ENCODE measurements around the gene TSACC.

The TSACC gene

GRCh38 chr1:156386949-156387869 lies 48.9 kb downstream of the TSACC start:
- Histone ChIP-seq H3K27ac (ENCODE audit: low read depth, low read length) (no peak overlapping the region), H3K18ac (ENCODE audit: low read length) (no peak overlapping the region), H2BK120ac (ENCODE audit: insufficient read depth, low read length, poor library complexity) (no peak overlapping the region), H3K36me3 (ENCODE audit: control insufficient read depth in 1 of 2, insufficient read depth in 2 of 2, low read length in 2 of 2) (peaks cover 6 to 13% of the 10 kb centered on the region in 2 experiments), H4K91ac (ENCODE audit: low read depth, low read length) (peak overlapping the region; percentile 82), H3K4me2 (ENCODE audit: low read length) (no peak overlapping the region), H3K9ac (ENCODE audit: low read length) (no peak overlapping the region), H3K4me1 (ENCODE audit: control insufficient read depth in 1 of 2, insufficient read depth in 2 of 2, low read length in 2 of 2) (peaks cover 11 to 18% of the 10 kb centered on the region in 2 experiments), H3K14ac (ENCODE audit: low read length) (no peak overlapping the region), H3K27me3 (ENCODE audit: insufficient read depth, low read length) (peaks cover 2% of the 10 kb centered on the region), H3K23ac (ENCODE audit: low read length) (no peak overlapping the region), H3K79me1 (ENCODE audit: low read length) (peaks cover 9% of the 10 kb centered on the region), H3K9me3 (ENCODE audit: insufficient read depth, low read depth, low read length) (peaks cover 3% of the 10 kb centered on the region), H2AK5ac (ENCODE audit: low read length) (no peak overlapping the region), H3K79me2 (ENCODE audit: control insufficient read depth, insufficient read depth, low read length, poor library complexity) (peaks cover 2% of the 10 kb centered on the region), H4K12ac (ENCODE audit: low read depth, low read length) (no peak overlapping the region), H3K4me3 (ENCODE audit: low read depth, low read length) (no peak overlapping the region), H2AFZ (ENCODE audit: insufficient read depth, low read length, poor library complexity) (no peak overlapping the region), H4K8ac (ENCODE audit: low read depth, low read length) (no peak overlapping the region), H2BK12ac (ENCODE audit: low read length) (no peak overlapping the region), H3K4ac (ENCODE audit: low read depth, low read length) (no peak overlapping the region), H2BK5ac (ENCODE audit: low read depth, low read length, poor library complexity) (no peak overlapping the region)
- WGBS (ENCODE audit: extremely low coverage, insufficient coverage, insufficient read length) = no CpG with 5 or more reads among the region's 8 CpGs
- no peak for DNase-seq

GRCh38 chr1:156387870-156388173 lies 49.5 kb downstream of the TSACC start:
- no peak overlapping the region for H4K12ac ChIP-seq (ENCODE audit: low read depth, low read length)
- H3K4me3 ChIP-seq (ENCODE audit: low read depth, low read length) = no peak overlapping the region
- H3K79me2 ChIP-seq (ENCODE audit: control insufficient read depth, insufficient read depth, low read length, poor library complexity) = peaks cover 3% of the 10 kb centered on the region
- peak overlapping the region; percentile 76 for H3K4me2 ChIP-seq (ENCODE audit: low read length)
- H3K18ac ChIP-seq (ENCODE audit: low read length) = no peak overlapping the region
- no peak overlapping the region for H2BK120ac ChIP-seq (ENCODE audit: insufficient read depth, low read length, poor library complexity)
- no peak overlapping the region for H2BK5ac ChIP-seq (ENCODE audit: low read depth, low read length, poor library complexity)
- H3K27ac ChIP-seq (ENCODE audit: low read depth, low read length) = no peak overlapping the region
- H3K9ac ChIP-seq (ENCODE audit: low read length) = peak overlapping the region; percentile 26
- peaks cover 11% of the 10 kb centered on the region for H3K79me1 ChIP-seq (ENCODE audit: low read length)
- peak overlapping the region; percentile 54 for H2AFZ ChIP-seq (ENCODE audit: insufficient read depth, low read length, poor library complexity)
- H3K27me3 ChIP-seq (ENCODE audit: insufficient read depth, low read length) = peaks cover 2% of the 10 kb centered on the region
- H2BK12ac ChIP-seq (ENCODE audit: low read length) = no peak overlapping the region
- no peak overlapping the region for H2AK5ac ChIP-seq (ENCODE audit: low read length)
- H3K14ac ChIP-seq (ENCODE audit: low read length) = no peak overlapping the region
- H4K8ac ChIP-seq (ENCODE audit: low read depth, low read length) = peak overlapping the region; percentile 82
- WGBS (ENCODE audit: extremely low coverage, insufficient coverage, insufficient read length) = no CpG with 5 or more reads among the region's 15 CpGs
- H4K91ac ChIP-seq (ENCODE audit: low read depth, low read length) = peak overlapping the region; percentile 82
- DNase-seq = no peak
- H3K23ac ChIP-seq (ENCODE audit: low read length) = no peak overlapping the region
- H3K9me3 ChIP-seq (ENCODE audit: insufficient read depth, low read depth, low read length) = peaks cover 3% of the 10 kb centered on the region
- no peak overlapping the region for H3K4ac ChIP-seq (ENCODE audit: low read depth, low read length)
- H3K36me3 ChIP-seq (ENCODE audit: control insufficient read depth in 1 of 2, insufficient read depth in 2 of 2, low read length in 2 of 2) = peaks cover 4 to 9% of the 10 kb centered on the region in 2 experiments
- H3K4me1 ChIP-seq (ENCODE audit: control insufficient read depth in 1 of 2, insufficient read depth in 2 of 2, low read length in 2 of 2) = peaks cover 15 to 23% of the 10 kb centered on the region in 2 experiments

GRCh38 chr1:156388174-156389137 lies 50.1 kb downstream of the TSACC start:
- Histone ChIP-seq H3K79me2 (ENCODE audit: control insufficient read depth, insufficient read depth, low read length, poor library complexity) (peaks cover 4% of the 10 kb centered on the region), H2BK12ac (ENCODE audit: low read length) (peak overlapping the region; percentile 61), H3K79me1 (ENCODE audit: low read length) (peaks cover 11% of the 10 kb centered on the region), H3K4me2 (ENCODE audit: low read length) (peak overlapping the region; percentile 76), H3K18ac (ENCODE audit: low read length) (peak overlapping the region; percentile 67), H3K9me3 (ENCODE audit: insufficient read depth, low read depth, low read length) (peaks cover 3% of the 10 kb centered on the region), H3K36me3 (ENCODE audit: control insufficient read depth in 1 of 2, insufficient read depth in 2 of 2, low read length in 2 of 2) (peaks cover 4 to 9% of the 10 kb centered on the region in 2 experiments), H3K27me3 (ENCODE audit: insufficient read depth, low read length) (peaks cover 2% of the 10 kb centered on the region), H3K4me3 (ENCODE audit: low read depth, low read length) (peak overlapping the region; percentile 64), H3K14ac (ENCODE audit: low read length) (peak overlapping the region; percentile 61), H3K4ac (ENCODE audit: low read depth, low read length) (peak overlapping the region; percentile 55), H2BK120ac (ENCODE audit: insufficient read depth, low read length, poor library complexity) (peak overlapping the region; percentile 61), H2BK5ac (ENCODE audit: low read depth, low read length, poor library complexity) (no peak overlapping the region), H3K27ac (ENCODE audit: low read depth, low read length) (no peak overlapping the region), H2AFZ (ENCODE audit: insufficient read depth, low read length, poor library complexity) (peak overlapping the region; percentile 54), H4K8ac (ENCODE audit: low read depth, low read length) (peak overlapping the region; percentile 82), H2AK5ac (ENCODE audit: low read length) (peak overlapping the region; percentile 73), H3K4me1 (ENCODE audit: control insufficient read depth in 1 of 2, insufficient read depth in 2 of 2, low read length in 2 of 2) (peaks cover 19 to 27% of the 10 kb centered on the region in 2 experiments), H4K12ac (ENCODE audit: low read depth, low read length) (peak overlapping the region; percentile 61), H4K91ac (ENCODE audit: low read depth, low read length) (peak overlapping the region; percentile 82), H3K23ac (ENCODE audit: low read length) (no peak overlapping the region), H3K9ac (ENCODE audit: low read length) (peak overlapping the region; percentile 26)
- peak in 1 of 2 donors; percentile 66 for DNase-seq
- WGBS (ENCODE audit: extremely low coverage, insufficient coverage, insufficient read length) = no CpG with 5 or more reads among the region's 73 CpGs

- no peak overlapping the region for H2BK5ac ChIP-seq (ENCODE audit: low read depth, low read length, poor library complexity)
- H3K4me2 ChIP-seq (ENCODE audit: low read length) = no peak overlapping the region
- WGBS (ENCODE audit: extremely low coverage, insufficient coverage, insufficient read length) = no CpG with 5 or more reads among the region's 8 CpGs
Measured at GRCh38 chr1:156389311-156389710, 51.0 kb downstream of the TSACC start.

More at GRCh38 chr1:156389311-156389710, 51.0 kb downstream of the TSACC start:
- peaks cover 3 to 7% of the 10 kb centered on the region in 2 experiments for H3K36me3 ChIP-seq (ENCODE audit: control insufficient read depth in 1 of 2, insufficient read depth in 2 of 2, low read length in 2 of 2)
- no peak overlapping the region for H2BK12ac ChIP-seq (ENCODE audit: low read length)
- no peak overlapping the region for H3K27ac ChIP-seq (ENCODE audit: low read depth, low read length)
- H3K9ac ChIP-seq (ENCODE audit: low read length) = no peak overlapping the region
- no peak for DNase-seq
- H3K4me1 ChIP-seq (ENCODE audit: control insufficient read depth in 1 of 2, insufficient read depth in 2 of 2, low read length in 2 of 2) = peaks cover 19 to 27% of the 10 kb centered on the region in 2 experiments
- peaks cover 11% of the 10 kb centered on the region for H3K79me1 ChIP-seq (ENCODE audit: low read length)
- H2BK120ac ChIP-seq (ENCODE audit: insufficient read depth, low read length, poor library complexity) = no peak overlapping the region
- H2AFZ ChIP-seq (ENCODE audit: insufficient read depth, low read length, poor library complexity) = no peak overlapping the region
- no peak overlapping the region for H3K23ac ChIP-seq (ENCODE audit: low read length)
- H3K27me3 ChIP-seq (ENCODE audit: insufficient read depth, low read length) = peaks cover 2% of the 10 kb centered on the region
- H3K4ac ChIP-seq (ENCODE audit: low read depth, low read length) = no peak overlapping the region
- no peak overlapping the region for H4K91ac ChIP-seq (ENCODE audit: low read depth, low read length)
- H3K9me3 ChIP-seq (ENCODE audit: insufficient read depth, low read depth, low read length) = peaks cover 3% of the 10 kb centered on the region
- no peak overlapping the region for H4K12ac ChIP-seq (ENCODE audit: low read depth, low read length)
- H3K4me3 ChIP-seq (ENCODE audit: low read depth, low read length) = no peak overlapping the region
- H3K18ac ChIP-seq (ENCODE audit: low read length) = no peak overlapping the region
- no peak overlapping the region for H4K8ac ChIP-seq (ENCODE audit: low read depth, low read length)
- H3K79me2 ChIP-seq (ENCODE audit: control insufficient read depth, insufficient read depth, low read length, poor library complexity) = peaks cover 4% of the 10 kb centered on the region
- no peak overlapping the region for H2AK5ac ChIP-seq (ENCODE audit: low read length)
- no peak overlapping the region for H3K14ac ChIP-seq (ENCODE audit: low read length)

Data from trophoblast cell (in vitro differentiated cells and primary cell).